Measurements from ENCODE around the gene SALL3. TPM values are rescaled to one million over a fixed set of nuclear protein-coding genes. Genes with fewer than 3 reads are reported as not detected.

The SALL3 gene
- under 1 TPM in 1 of 2 donors, not detected in 1; 0.05 TPM for total RNA-seq

DNA sequence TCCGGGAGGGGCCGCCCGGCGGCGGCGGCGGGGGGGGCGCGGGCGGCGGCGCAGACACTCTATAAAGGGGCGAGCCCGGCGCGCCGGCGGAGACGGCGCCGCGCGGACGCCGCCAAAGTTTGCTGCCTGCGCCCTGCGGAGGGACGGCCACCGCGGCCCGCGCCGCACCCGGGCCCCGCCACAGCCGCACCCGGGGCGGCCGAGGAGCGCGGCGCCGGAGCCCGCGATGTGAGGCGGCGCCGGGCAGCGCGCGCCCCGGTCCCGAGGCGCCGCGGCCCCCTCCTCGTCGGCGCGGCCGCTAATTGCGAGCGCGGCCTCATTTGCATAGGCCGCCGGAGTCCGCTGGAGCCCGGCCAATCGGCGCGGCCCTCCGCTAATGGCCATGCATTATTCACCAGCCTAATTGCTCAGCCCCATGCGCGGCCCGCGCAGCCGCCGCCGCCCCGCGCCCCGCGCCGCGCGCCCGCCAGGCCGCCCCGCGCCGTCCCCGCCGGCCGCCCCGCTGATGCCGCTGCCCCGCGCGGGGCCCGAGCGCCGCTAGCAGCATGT is at the start of gene SALL3:
TSS of gene SALL3 (plus strand) at position 89 of the 549 bp plus-strand sequence. CDS start at position 546, 457 bp downstream.
- H3K27ac ChIP-seq = no peak within 1 kb of the TSS
- no peak for DNase-seq
- no peaks in the 10 kb centered on the region for H3K4me1 ChIP-seq
- H3K9ac ChIP-seq (ENCODE audit: low read depth in 2 of 2, low read length in 2 of 2) = no peak within 1 kb of the TSS
- intact Hi-C loops (cut with DNase I) = no loop called here
- TF ChIP-seq, protein P1, sequence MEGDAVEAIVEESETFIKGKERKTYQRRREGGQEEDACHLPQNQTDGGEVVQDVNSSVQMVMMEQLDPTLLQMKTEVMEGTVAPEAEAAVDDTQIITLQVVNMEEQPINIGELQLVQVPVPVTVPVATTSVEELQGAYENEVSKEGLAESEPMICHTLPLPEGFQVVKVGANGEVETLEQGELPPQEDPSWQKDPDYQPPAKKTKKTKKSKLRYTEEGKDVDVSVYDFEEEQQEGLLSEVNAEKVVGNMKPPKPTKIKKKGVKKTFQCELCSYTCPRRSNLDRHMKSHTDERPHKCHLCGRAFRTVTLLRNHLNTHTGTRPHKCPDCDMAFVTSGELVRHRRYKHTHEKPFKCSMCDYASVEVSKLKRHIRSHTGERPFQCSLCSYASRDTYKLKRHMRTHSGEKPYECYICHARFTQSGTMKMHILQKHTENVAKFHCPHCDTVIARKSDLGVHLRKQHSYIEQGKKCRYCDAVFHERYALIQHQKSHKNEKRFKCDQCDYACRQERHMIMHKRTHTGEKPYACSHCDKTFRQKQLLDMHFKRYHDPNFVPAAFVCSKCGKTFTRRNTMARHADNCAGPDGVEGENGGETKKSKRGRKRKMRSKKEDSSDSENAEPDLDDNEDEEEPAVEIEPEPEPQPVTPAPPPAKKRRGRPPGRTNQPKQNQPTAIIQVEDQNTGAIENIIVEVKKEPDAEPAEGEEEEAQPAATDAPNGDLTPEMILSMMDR (IDR thresholded peaks at IDR 0.05) = no peak
- H3K4me3 ChIP-seq = no peak within 1 kb of the TSS
- H3K27me3 ChIP-seq = peaks cover 70% of the 10 kb centered on the region
- no peaks in the 10 kb centered on the region for H3K36me3 ChIP-seq
- H3K9me3 ChIP-seq = no peaks in the 10 kb centered on the region

DNA sequence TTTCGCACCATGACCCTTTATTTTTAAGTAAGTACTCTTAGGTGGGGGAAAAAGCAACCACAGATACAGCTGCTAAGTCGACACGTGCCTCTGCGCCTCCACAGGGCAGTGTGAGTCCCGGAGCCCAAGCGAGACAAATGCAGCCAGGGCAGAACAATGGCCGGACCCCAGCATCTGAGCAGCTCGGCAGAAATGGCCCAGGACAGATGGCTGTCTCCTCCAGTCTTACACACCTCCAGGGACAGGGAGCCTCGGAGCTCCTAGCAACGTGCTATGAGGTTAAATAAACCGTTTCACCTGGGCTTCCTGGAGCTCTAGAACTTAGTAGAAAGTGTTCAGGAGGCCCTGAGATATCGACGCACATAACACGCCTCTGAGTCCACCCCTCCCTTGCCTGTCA is 47.3 kb upstream of the SALL3 start:
- no peaks in the 10 kb centered on the region for H3K4me1 ChIP-seq
- no peak overlapping the region for H3K27ac ChIP-seq
- intact Hi-C loops (cut with DNase I) = no loop called here
- H3K4me3 ChIP-seq = no peak overlapping the region
- no peaks in the 10 kb centered on the region for H3K36me3 ChIP-seq
- DNase-seq = no peak
- H3K27me3 ChIP-seq = no peaks in the 10 kb centered on the region
- no peaks in the 10 kb centered on the region for H3K9me3 ChIP-seq
- H3K9ac ChIP-seq (ENCODE audit: low read depth in 2 of 2, low read length in 2 of 2) = no peak overlapping the region
- TF ChIP-seq, protein P1 (IDR thresholded peaks at IDR 0.05) = no peak

DNA sequence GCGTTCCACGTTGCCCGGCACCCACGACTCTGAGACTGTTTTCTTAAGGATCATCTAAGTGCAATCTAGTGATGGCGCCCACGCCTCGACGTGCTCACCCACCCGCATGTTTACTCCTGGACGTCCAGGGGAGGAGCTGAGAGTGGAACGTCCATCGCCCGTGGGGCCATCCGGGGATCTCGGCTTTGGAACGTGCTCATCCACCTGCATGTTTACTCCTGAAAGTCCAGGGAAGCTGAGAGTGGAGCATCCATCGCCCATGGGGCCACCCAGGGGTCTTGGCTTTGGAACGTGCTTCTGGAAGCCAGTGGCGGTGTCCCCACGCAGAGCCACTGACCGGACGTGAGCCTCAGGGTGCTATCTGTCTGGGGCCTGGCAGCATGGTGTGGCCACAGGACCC is 45.6 kb upstream of the SALL3 start:
- TF ChIP-seq, protein P1 (IDR thresholded peaks at IDR 0.05) = no peak
- no peak overlapping the region for H3K27ac ChIP-seq
- no peak overlapping the region for H3K4me3 ChIP-seq
- H3K36me3 ChIP-seq = no peaks in the 10 kb centered on the region
- no peak overlapping the region for H3K9ac ChIP-seq (ENCODE audit: low read depth in 2 of 2, low read length in 2 of 2)
- no peaks in the 10 kb centered on the region for H3K9me3 ChIP-seq
- no peaks in the 10 kb centered on the region for H3K4me1 ChIP-seq
- intact Hi-C loops (cut with DNase I) = no loop called here
- no peak for DNase-seq
- no peaks in the 10 kb centered on the region for H3K27me3 ChIP-seq

DNA sequence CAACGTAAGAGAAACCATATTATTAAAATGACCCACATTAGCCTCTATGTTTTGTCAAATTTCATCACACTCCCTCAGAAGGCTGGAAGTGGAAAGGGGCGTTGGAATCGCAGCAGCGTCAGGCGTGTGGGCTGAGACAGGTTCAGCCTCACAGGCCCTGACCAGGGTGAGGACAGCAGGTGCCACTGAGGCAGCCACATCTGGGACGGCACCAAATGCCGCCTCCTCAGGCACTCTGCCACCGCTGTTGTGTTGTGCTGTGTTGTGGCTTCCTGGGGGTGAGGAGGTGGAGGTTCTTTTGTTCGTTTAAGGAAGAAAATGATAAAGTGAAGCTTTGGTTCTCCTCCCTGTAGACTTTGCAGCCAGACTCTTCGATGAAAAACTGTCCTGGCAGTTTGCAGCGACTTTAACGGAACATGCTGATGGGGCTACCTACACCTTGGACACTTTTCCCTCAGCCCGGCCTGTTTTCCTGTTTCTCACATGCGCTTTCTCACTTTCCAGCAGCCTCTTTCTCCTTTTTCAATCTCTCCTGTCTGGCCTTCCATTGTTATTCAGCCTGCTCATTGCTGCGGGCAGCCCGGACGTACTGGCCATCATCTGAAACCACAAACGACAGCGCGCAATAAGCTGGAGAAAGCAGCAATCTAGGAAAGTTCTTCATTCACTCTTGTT is 44.9 kb upstream of the SALL3 start:
- Histone ChIP-seq H3K27me3 (no peaks in the 10 kb centered on the region), H3K4me3 (no peak overlapping the region), H3K27ac (no peak overlapping the region), H3K36me3 (no peaks in the 10 kb centered on the region), H3K9me3 (no peaks in the 10 kb centered on the region), H3K4me1 (no peaks in the 10 kb centered on the region), H3K9ac (ENCODE audit: low read depth in 2 of 2, low read length in 2 of 2) (no peak overlapping the region)
- TF ChIP-seq, protein P1 (IDR thresholded peaks at IDR 0.05) = no peak
- intact Hi-C loops (cut with DNase I) = no loop called here
- no peak for DNase-seq

DNA sequence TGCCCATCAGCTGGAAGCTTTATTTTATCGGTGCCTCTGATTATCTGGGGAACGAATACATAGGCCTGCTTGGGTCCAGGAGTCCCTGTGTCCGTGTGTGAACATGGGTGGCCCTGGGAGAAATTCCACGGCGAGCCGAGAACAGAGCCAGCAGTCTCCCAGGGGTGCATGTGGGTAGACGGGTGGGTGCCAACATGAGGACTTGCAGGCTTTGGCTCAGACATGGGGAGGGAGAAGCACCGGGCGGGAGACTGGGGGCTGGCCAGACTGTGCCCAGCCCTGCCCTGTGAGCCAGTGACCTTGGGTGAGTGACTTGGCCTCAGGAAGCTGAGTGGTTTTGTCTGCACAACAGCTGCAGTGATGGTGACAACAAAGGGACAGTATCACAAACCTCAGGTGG is 44.2 kb upstream of the SALL3 start:
- Histone ChIP-seq H3K27ac (no peak overlapping the region), H3K27me3 (no peaks in the 10 kb centered on the region), H3K4me3 (no peak overlapping the region), H3K9me3 (no peaks in the 10 kb centered on the region), H3K9ac (ENCODE audit: low read depth in 2 of 2, low read length in 2 of 2) (no peak overlapping the region), H3K4me1 (no peaks in the 10 kb centered on the region), H3K36me3 (no peaks in the 10 kb centered on the region)
- intact Hi-C loops (cut with DNase I) = no loop called here
- TF ChIP-seq, protein P1 (IDR thresholded peaks at IDR 0.05) = no peak
- DNase-seq = no peak
